SU-DHL-6 (cell line): ENCODE data around the gene AQP6.
"Not testable (repeated sequence)": the region's sequence is repeated elsewhere in the genome, so short reads cannot be mapped to it uniquely, and the experiment has no call there.

Experiments used
- H2AFZ ChIP-seq: fragments of 200-600 bp; sonication (generic); 2 replicates; pipeline ENCODE4 v1.6.1; 2014; ENCODE audit warnings: low read depth, mild to moderate bottlenecking, moderate library complexity, mixed read lengths, antibody characterized with exemption, low read length; ENCODE audit not compliant: severe bottlenecking
- H3F3A ChIP-seq: fragments of 200-600 bp; shearing (Covaris generic); 2 replicates; pipeline ENCODE4 v1.6.0; 2016; ENCODE audit warnings: antibody characterized with exemption, mild to moderate bottlenecking; ENCODE audit not compliant: insufficient read depth
- H3K27ac ChIP-seq: fragments of 200-600 bp; sonication (generic); 2 replicates; pipeline ENCODE4 v1.5.1; 2016; ENCODE audit warnings: low read depth, mild to moderate bottlenecking, low read length, moderate library complexity, mixed read lengths
- H3K27me3 ChIP-seq: fragments of 200-600 bp; sonication (generic), shearing (Covaris generic); 2 replicates; pipeline ENCODE4 v1.6.0; 2014; ENCODE audit warnings: mild to moderate bottlenecking, low read length
- H3K36me3 ChIP-seq: fragments of 200-600 bp; sonication (generic); 2 replicates; pipeline ENCODE4 v1.6.1; 2014; ENCODE audit warnings: mild to moderate bottlenecking, low read length, mixed read lengths
- H3K4me2 ChIP-seq: fragments of 300-600, 200-600 bp; shearing (Covaris generic), sonication (generic); 2 replicates; pipeline ENCODE4 v1.6.0; 2014; ENCODE audit warnings: low read length, low read depth, mild to moderate bottlenecking; ENCODE audit not compliant: poor library complexity, severe bottlenecking
- H3K4me3 ChIP-seq: fragments of 200-600 bp; sonication (generic); 2 replicates; pipeline ENCODE4 v1.5.1; 2014; ENCODE audit warnings: antibody characterized with exemption, low read length, mild to moderate bottlenecking, mixed read lengths; ENCODE audit not compliant: insufficient read depth, poor library complexity, severe bottlenecking
- H3K79me2 ChIP-seq: fragments of 200-600 bp; sonication (generic); 2 replicates; pipeline ENCODE4 v1.6.1; 2014; ENCODE audit warnings: mild to moderate bottlenecking, low read length, moderate library complexity; ENCODE audit not compliant: insufficient read depth
- H3K9ac ChIP-seq: fragments of 200-600 bp; sonication (generic); 2 replicates; pipeline ENCODE4 v1.7.0; 2014; ENCODE audit warnings: mild to moderate bottlenecking, low read length
- H3K9me2 ChIP-seq: fragments of 200-600 bp; sonication (generic); replicated peaks from 2 replicates; pipeline ENCODE4 v1.6.1; 2014; ENCODE audit warnings: low read length; ENCODE audit not compliant: insufficient read depth
- H3K9me3 ChIP-seq: fragments of 200-600 bp; sonication (generic); 2 replicates; pipeline ENCODE4 v1.6.1; 2014; ENCODE audit warnings: low read length, mixed read lengths; ENCODE audit not compliant: insufficient read depth
- H4K20me1 ChIP-seq: fragments of 200-600 bp; sonication (generic); 2 replicates; pipeline ENCODE4 v1.6.1; 2014; ENCODE audit warnings: low read depth, mild to moderate bottlenecking, antibody characterized with exemption, low read length, moderate library complexity, mixed read lengths
- EZH2phosphoT487 ChIP-seq: fragments of 200-600 bp; sonication (generic), shearing (Covaris generic); conservative IDR thresholded peaks from 2 replicates; pipeline ENCODE4 v1.6.1; 2018; ENCODE audit warnings: mild to moderate bottlenecking, antibody characterized with exemption, low read length, moderate library complexity, mixed read lengths
- TF ChIP-seq, protein P1 (sequence below): fragments of 200-600 bp; sonication (generic); IDR thresholded peaks from one replicate; pipeline ENCODE4 v1.5.1; 2017; ENCODE audit warnings: antibody characterized with exemption, mild to moderate bottlenecking, low read length, moderate library complexity; ENCODE audit not compliant: insufficient read depth, poor library complexity, severe bottlenecking

Gene AQP6

DNA sequence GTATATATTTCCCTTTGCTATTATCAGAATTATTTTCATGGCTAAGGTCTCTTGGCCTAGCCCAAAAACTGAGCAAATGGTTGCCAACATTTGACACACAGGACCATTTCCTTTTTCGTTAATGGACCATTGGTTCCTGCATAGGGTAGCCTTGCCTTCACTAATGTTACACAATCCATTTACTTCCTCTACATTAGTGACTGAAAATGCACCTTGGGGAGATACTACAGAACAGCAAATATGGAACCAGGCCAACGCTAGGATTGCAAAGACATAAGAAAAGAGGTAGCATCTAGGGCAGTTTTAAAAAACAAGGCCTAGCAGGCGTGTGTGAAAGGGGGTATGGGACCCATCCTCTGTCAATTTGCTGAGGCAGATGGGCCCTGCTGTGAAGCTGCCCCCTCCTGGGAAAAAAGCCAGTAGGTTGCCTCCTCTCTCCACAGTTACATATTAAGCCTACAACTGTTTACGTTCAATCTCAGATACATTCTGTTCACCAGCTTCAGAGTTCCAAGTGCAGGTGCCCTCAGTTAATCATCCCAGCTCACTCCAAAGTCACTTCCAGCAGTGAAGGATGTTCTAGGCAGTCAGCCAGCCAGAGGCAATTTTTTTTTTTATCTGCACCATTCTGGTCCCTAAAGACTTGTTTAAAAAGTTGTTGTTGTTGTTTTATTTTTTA lies 15.0 kb downstream of the AQP6 start:
- no peak overlapping the region for H2AFZ ChIP-seq
- H3K9me2 ChIP-seq: no peaks in the 10 kb centered on the region
- no peaks in the 10 kb centered on the region for H3F3A ChIP-seq
- no peak overlapping the region for H3K4me3 ChIP-seq
- H3K27me3 ChIP-seq: no peaks in the 10 kb centered on the region
- H3K36me3 ChIP-seq: peaks cover 48% of the 10 kb centered on the region
- no peak overlapping the region for H3K4me2 ChIP-seq
- H4K20me1 ChIP-seq: no peaks in the 10 kb centered on the region; the same call in 1 of the 2 replicates
- H3K9me3 ChIP-seq: no peaks in the 10 kb centered on the region
- no peak overlapping the region for H3K9ac ChIP-seq
- no peaks in the 10 kb centered on the region for H3K79me2 ChIP-seq
- H3K27ac ChIP-seq: no peak overlapping the region
- TF ChIP-seq, protein P1, sequence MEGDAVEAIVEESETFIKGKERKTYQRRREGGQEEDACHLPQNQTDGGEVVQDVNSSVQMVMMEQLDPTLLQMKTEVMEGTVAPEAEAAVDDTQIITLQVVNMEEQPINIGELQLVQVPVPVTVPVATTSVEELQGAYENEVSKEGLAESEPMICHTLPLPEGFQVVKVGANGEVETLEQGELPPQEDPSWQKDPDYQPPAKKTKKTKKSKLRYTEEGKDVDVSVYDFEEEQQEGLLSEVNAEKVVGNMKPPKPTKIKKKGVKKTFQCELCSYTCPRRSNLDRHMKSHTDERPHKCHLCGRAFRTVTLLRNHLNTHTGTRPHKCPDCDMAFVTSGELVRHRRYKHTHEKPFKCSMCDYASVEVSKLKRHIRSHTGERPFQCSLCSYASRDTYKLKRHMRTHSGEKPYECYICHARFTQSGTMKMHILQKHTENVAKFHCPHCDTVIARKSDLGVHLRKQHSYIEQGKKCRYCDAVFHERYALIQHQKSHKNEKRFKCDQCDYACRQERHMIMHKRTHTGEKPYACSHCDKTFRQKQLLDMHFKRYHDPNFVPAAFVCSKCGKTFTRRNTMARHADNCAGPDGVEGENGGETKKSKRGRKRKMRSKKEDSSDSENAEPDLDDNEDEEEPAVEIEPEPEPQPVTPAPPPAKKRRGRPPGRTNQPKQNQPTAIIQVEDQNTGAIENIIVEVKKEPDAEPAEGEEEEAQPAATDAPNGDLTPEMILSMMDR: no peak
- TF ChIP-seq EZH2phosphoT487: no peak

DNA sequence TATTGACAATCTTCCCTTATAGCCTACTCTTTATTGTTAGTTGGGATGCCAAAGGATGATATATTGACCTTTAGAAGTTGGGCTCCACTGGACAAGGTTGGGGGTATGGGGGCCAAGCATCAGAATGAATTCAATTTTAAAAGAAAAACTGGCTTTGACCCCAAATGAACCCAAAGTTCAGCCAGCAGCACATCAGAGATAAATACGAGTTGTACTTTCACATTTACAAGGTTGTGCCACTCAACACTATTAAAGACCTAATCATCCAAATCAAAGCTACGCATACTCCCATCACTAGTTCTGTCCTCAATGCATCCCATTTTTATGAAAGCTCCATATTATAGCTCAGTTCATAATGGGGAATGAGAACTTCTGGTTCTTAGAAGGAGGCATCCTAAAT lies 16.7 kb downstream of the AQP6 start:
- not testable (repeated sequence) for H4K20me1 ChIP-seq, H3K27me3 ChIP-seq, H3K27ac ChIP-seq, H3K4me2 ChIP-seq, H3F3A ChIP-seq, H3K9me2 ChIP-seq, H3K4me3 ChIP-seq, H3K79me2 ChIP-seq, H3K9me3 ChIP-seq, H3K9ac ChIP-seq, H2AFZ ChIP-seq
- peaks cover 59% of the 10 kb centered on the region for H3K36me3 ChIP-seq

DNA sequence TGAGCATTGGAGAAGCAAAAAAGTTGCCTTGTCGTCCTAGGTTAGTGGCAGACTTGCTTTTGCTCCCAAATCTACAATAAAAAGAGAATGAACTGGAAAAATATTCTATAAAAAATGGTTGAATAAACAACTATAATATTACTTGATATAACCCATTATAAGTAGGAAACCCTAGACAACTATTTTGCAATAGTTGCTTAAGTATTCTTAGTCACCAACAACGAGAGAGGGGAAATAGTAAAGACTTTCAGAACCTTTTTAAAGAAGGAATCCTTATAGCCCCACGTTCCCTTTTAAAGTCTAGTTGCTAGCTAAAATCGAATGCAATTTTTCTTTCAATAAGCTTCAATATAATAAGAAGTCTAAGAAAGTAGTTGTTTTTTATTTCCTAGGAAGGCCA lies 17.5 kb downstream of the AQP6 start:
- no peaks in the 10 kb centered on the region for H3K27me3 ChIP-seq
- no peak overlapping the region for H2AFZ ChIP-seq
- TF ChIP-seq, protein P1: no peak
- no peak for TF ChIP-seq EZH2phosphoT487
- H3K9me3 ChIP-seq: no peaks in the 10 kb centered on the region
- no peak overlapping the region for H3K4me3 ChIP-seq
- H3K9ac ChIP-seq: no peak overlapping the region
- H4K20me1 ChIP-seq: no peaks in the 10 kb centered on the region; the same call in 1 of the 2 replicates
- H3K36me3 ChIP-seq: peaks cover 63% of the 10 kb centered on the region
- H3K9me2 ChIP-seq: no peaks in the 10 kb centered on the region
- 0 out of 2 replicates have a peak, but pooled peaks cover 3% of the 10 kb centered on the region for H3F3A ChIP-seq
- no peaks in the 10 kb centered on the region for H3K79me2 ChIP-seq
- no peak overlapping the region for H3K4me2 ChIP-seq
- no peak overlapping the region for H3K27ac ChIP-seq

DNA sequence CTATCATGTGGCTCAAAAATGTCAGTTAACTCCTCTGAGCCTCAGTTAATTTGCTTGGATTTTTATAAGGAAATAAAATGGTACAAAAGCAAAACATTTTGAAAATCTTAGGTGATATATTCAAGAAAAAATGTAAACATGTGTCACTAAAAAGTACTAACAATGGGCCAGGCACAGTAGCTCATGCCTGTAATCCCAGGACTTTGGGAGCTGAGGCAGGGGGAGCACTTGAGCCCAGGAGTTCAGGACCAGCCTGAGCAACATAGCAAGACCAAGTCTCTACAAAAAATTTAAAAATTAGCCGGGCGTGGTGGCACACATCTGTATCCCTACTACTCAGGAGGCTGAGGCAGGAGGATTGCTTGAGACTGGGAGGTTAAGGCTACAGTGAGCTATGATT lies 25.7 kb downstream of the AQP6 start:
- TF ChIP-seq, protein P1: no peak
- TF ChIP-seq EZH2phosphoT487: no peak
- Histone ChIP-seq H4K20me1 (no peaks in the 10 kb centered on the region), H3K4me2 (no peak overlapping the region), H3K27ac (no peak overlapping the region), H3K9me3 (no peaks in the 10 kb centered on the region), H2AFZ (no peak overlapping the region), H3K4me3 (no peak overlapping the region), H3K79me2 (no peaks in the 10 kb centered on the region), H3K9ac (no peak overlapping the region), H3K27me3 (no peaks in the 10 kb centered on the region), H3K36me3 (peaks cover 47% of the 10 kb centered on the region), H3K9me2 (no peaks in the 10 kb centered on the region), H3F3A (no peaks in the 10 kb centered on the region; the same call in 1 of the 2 replicates)
